ENCODE measurements around the gene RUNDC3A.

The RUNDC3A gene

GRCh38 chr17:44312396-44313104 lies 4.1 kb downstream of the RUNDC3A start:
- TF ChIP-seq, protein P1, sequence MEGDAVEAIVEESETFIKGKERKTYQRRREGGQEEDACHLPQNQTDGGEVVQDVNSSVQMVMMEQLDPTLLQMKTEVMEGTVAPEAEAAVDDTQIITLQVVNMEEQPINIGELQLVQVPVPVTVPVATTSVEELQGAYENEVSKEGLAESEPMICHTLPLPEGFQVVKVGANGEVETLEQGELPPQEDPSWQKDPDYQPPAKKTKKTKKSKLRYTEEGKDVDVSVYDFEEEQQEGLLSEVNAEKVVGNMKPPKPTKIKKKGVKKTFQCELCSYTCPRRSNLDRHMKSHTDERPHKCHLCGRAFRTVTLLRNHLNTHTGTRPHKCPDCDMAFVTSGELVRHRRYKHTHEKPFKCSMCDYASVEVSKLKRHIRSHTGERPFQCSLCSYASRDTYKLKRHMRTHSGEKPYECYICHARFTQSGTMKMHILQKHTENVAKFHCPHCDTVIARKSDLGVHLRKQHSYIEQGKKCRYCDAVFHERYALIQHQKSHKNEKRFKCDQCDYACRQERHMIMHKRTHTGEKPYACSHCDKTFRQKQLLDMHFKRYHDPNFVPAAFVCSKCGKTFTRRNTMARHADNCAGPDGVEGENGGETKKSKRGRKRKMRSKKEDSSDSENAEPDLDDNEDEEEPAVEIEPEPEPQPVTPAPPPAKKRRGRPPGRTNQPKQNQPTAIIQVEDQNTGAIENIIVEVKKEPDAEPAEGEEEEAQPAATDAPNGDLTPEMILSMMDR (conservative IDR thresholded peaks at IDR 0.05; ENCODE audit: low read depth, low read length): no peak
- H3K4me3 ChIP-seq (ENCODE audit: low read depth, low read length): no peak overlapping the region
- no peak for DNase-seq (ENCODE audit: low read depth)

DNA sequence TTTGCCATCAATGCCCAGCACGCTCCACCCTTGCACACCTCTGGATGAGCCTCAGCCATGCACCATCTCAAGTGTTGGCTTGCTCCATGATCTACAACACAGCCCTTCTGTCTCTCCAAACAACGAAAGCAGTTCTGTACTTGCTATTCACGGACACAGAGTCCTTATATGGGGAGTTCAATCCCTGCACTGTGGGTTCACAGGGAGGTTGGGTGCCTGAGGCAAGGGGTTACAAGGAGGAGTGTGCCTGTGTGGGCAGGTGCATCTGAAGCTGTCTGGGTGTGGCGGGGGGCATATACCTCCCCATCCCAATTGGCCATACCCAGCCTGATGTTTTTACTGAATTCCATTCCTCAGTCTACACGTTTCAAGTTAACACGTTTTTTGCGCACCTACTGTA lies 5.6 kb downstream of the RUNDC3A start:
- DNase-seq (ENCODE audit: low read depth): no peak
- TF ChIP-seq, protein P1 (conservative IDR thresholded peaks at IDR 0.05; ENCODE audit: low read depth, low read length): no peak
- no peak overlapping the region for H3K4me3 ChIP-seq (ENCODE audit: low read depth, low read length)

- H3K4me3 ChIP-seq (ENCODE audit: low read depth, low read length): no peak overlapping the region
- TF ChIP-seq, protein P1 (conservative IDR thresholded peaks at IDR 0.05; ENCODE audit: low read depth, low read length): no peak
- DNase-seq (ENCODE audit: low read depth): no peak
Measured at GRCh38 chr17:44314524-44314868, 6.1 kb downstream of the RUNDC3A start.

DNA sequence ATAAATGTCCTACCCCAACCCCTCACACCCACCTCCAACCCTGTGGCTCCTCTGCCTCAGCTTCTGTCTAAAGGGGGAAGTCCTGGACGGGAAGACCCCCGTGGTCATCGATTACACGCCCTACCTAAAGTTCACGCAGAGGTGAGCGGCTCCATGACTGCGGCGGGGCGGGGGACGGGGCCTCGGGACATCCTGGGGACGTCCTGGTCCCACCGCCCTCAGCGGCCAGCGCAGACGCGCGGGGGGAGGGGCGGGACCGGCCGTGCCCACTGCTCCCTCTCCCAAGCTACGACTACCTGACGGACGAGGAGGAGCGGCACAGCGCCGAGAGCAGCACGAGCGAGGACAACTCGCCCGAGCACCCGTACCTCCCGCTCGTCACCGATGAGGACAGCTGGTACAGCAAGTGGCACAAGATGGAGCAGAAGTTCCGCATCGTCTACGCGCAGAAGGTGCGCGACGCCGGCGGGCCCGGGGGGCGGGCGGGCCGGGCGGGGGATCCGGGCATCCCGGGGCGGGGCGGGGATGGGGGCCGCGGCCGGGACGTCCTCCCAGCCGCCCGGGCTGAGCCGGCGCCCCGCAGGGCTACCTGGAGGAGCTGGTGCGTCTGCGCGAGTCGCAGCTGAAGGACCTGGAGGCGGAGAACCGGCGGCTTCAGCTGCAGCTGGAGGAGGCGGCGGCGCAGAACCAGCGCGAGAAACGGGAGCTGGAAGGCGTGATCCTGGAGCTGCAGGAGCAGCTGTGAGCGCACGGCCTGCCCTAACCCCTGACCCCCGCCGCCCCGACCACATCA lies 6.7 kb downstream of the RUNDC3A start:
- TF ChIP-seq, protein P1 (conservative IDR thresholded peaks at IDR 0.05; ENCODE audit: low read depth, low read length): no peak
- H3K4me3 ChIP-seq (ENCODE audit: low read depth, low read length): peak overlapping the region; percentile 30
- no peak for DNase-seq (ENCODE audit: low read depth)

GRCh38 chr17:44315760-44316731 lies 7.6 kb downstream of the RUNDC3A start:
- no peak for DNase-seq (ENCODE audit: low read depth)
- TF ChIP-seq, protein P1 (conservative IDR thresholded peaks at IDR 0.05; ENCODE audit: low read depth, low read length): no peak
- H3K4me3 ChIP-seq (ENCODE audit: low read depth, low read length): no peak overlapping the region

DNA sequence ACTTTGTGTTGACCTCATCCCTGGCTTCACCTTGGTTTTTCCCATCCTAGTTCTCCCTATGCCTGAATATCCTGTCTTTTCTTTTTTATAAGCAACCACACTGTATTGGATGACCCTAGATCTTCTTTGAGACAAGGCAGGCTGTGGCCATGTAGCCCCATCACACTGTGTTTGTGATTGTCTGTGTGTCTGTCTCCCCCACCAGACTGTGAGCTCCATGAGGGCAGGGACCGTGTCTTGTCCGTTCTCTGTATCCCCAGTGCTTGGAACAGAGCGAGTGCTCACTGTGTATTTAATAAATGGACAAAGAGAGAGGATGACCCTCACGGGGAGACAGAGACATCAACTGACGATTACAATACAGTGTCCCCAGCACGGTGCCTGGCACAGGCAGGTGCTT lies 9.1 kb downstream of the RUNDC3A start:
- no peak overlapping the region for H3K4me3 ChIP-seq (ENCODE audit: low read depth, low read length)
- no peak for DNase-seq (ENCODE audit: low read depth)
- TF ChIP-seq, protein P1 (conservative IDR thresholded peaks at IDR 0.05; ENCODE audit: low read depth, low read length): no peak

Data from choroid plexus epithelial cell (primary cell).